Activated naive CD4-positive, alpha-beta T cell treated with anti-CD3 and anti-CD28 coated beads for 36 hours (primary cell): ENCODE data around the gene CCDC197. TPM values are rescaled to one million over a fixed set of nuclear protein-coding genes. Genes with fewer than 3 reads are reported as not detected.

Experiments used
- CTCF ChIA-PET: fragments of 350-600 bp; sonication (Branson Sonifier 250); formaldehyde crosslinking; loops from one replicate; lab custom pipeline; 2021; ENCODE audit warnings: antibody characterized with exemption; lab: Charles Lee
- DNase-seq: peaks from one replicate; pipeline ENCODE4 v3.0.0-alpha.2; 2020
- H3K27ac Mint-ChIP-seq: one replicate; pipeline ENCODE4 v1.8.0; 2021; ENCODE audit warnings: mild to moderate bottlenecking, mixed read lengths
- H3K27me3 Mint-ChIP-seq: one replicate; pipeline ENCODE4 v1.8.0; 2021; ENCODE audit warnings: low read depth, mixed read lengths
- H3K36me3 Mint-ChIP-seq: one replicate; pipeline ENCODE4 v1.8.0; 2021; ENCODE audit warnings: low read depth, mixed read lengths
- H3K4me1 Mint-ChIP-seq: one replicate; pipeline ENCODE4 v1.8.0; 2021; ENCODE audit warnings: low read depth, mixed read lengths
- H3K4me3 Mint-ChIP-seq: one replicate; pipeline ENCODE4 v1.8.0; 2021; ENCODE audit warnings: mild to moderate bottlenecking, moderate library complexity, mixed read lengths
- H3K9me3 Mint-ChIP-seq: one replicate; pipeline ENCODE4 v1.8.0; 2021; ENCODE audit warnings: mixed read lengths
- intact Hi-C: fragments of 100-400 bp; cut with micrococcal nuclease; formaldehyde crosslinking; loops from one replicate; pipeline ENCODE4 v1.15.1; 2023
- total RNA-seq, 2 experiments: library from RNA; stranded (reverse); gene quantifications; one replicate each; pipeline ENCODE4 v1.2.3, GENCODE V29; 2021

Gene CCDC197
- total RNA-seq, 2 experiments from 2014 or later: not detected

DNA sequence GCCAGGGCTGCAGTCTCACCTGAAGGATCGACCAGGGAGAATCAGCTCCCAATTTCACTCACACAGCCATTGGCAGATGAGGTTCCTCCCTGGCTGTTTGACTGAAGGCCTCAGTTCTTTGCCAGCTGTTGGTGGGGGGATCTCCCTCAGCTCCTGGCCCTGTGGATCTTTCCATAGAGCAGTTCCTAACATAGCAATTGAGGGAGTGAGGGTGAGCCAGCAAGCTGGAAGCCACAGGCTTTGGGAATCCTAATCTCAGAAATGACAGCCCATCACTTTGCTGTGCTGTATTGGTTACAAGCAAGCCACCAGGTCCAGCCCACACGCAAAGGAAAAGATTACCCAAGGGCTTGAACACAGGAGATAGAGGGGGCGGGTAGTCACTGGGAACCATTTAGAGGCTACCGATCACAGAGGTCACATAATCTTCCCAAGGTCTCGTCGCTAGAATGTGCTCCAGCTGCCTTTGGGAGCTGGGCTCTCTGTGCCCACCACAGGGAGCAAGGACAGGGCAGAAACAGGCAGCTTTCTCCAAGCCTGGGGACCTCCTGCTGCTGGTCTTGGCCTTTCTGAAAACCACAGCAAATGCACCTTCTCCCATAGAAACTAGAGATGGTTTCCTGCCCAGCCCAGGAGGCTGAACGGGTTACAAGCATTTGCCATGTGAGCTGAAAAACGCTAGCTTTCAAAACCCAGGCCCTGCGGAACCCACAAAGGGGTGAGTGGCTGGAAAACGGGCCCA, 24.5 kb downstream of the CCDC197 start:
- Mint-ChIP-seq H3K27me3 (no peaks in the 10 kb centered on the region), H3K4me3 (no peak overlapping the region), H3K27ac (no peak overlapping the region), H3K9me3 (no peaks in the 10 kb centered on the region), H3K36me3 (no peaks in the 10 kb centered on the region), H3K4me1 (peaks cover 18% of the 10 kb centered on the region)
- no peak for DNase-seq
- intact Hi-C loops: no loop called here
- CTCF ChIA-PET: interaction anchor here (0.7 to 1.9 kb wide), 10 partner anchors 15 to 115 kb away, joined by 3 to 9 read pairs (median 4); no protein-coding TSS in a partner anchor

DNA sequence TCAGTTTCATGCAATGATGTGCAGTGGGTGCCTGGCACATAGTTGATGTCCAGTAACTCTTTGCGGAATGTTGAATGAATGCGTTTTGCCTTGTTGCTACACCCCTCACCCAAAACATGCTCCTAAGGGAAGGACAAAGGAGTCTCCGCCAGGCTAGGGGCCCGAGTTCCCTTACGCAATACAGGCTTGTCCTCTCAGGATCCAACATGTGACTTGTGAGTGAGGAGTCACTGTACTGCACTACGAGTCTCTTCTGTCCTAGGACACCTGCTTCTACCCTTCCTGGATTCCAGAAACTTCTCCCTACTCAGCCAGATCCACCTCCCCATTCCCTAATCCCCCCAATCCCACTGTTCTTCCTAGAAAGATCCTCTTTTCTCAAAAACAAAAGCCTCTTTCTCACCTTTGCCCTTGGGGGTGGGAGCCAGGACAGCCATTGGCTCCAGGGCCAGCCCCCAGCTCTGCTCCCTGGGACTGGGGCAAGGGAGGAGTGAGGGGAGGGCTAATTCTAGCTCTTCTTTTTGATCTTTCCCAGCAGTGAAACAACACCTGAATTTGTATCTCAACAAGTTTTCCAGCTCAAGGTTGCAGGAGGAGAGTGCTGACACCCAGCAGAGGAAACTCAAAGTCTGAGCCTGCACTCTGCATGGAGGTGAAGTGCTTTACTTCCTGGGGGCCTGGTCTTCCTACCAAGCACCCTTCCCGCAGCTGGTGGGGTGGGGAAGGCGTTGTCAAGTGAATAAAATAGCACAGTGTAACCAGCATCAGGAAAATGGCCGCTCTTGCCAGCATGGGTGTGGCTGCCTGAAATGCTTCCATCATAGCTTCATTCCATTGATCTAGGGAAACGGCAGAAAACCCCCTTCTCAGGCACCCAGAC, 25.7 kb downstream of the CCDC197 start:
- CTCF ChIA-PET: interaction anchor here (0.7 to 1.9 kb wide), 5 partner anchors 13 to 114 kb away, joined by 3 to 9 read pairs (median 4); no protein-coding TSS in a partner anchor
- H3K4me1 Mint-ChIP-seq: peaks cover 23% of the 10 kb centered on the region
- H3K27ac Mint-ChIP-seq: no peak overlapping the region
- H3K4me3 Mint-ChIP-seq: no peak overlapping the region
- intact Hi-C loops: no loop called here
- no peaks in the 10 kb centered on the region for H3K36me3 Mint-ChIP-seq
- no peak for DNase-seq
- no peaks in the 10 kb centered on the region for H3K27me3 Mint-ChIP-seq
- no peaks in the 10 kb centered on the region for H3K9me3 Mint-ChIP-seq

DNA sequence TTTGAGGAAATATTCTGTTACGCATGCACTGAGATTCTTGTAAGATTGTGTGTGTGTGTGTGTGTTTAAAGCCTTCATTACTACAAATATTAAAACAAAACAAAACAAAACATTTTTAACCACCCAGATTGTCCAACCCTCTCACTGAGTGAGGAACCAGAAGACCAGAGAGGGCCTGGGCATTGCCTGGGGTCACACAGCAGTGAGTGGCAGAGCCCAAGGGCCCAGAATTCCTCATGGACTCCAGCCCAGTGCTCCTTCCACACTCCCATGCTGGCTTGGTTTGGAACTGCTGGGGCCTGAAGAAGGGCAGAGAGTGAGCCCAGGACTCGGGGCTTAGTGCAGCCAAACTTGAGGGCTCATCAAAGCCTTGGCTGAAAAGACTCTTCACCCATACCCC, 27.4 kb downstream of the CCDC197 start:
- no peak overlapping the region for H3K4me3 Mint-ChIP-seq
- no peaks in the 10 kb centered on the region for H3K9me3 Mint-ChIP-seq
- H3K4me1 Mint-ChIP-seq: peaks cover 34% of the 10 kb centered on the region
- H3K36me3 Mint-ChIP-seq: no peaks in the 10 kb centered on the region
- intact Hi-C loops: no loop called here
- no peak for DNase-seq
- CTCF ChIA-PET: interaction anchor here (0.8 to 1.3 kb wide), 4 partner anchors 16 to 112 kb away, joined by 3 to 4 read pairs (median 4); no protein-coding TSS in a partner anchor
- H3K27me3 Mint-ChIP-seq: no peaks in the 10 kb centered on the region
- no peak overlapping the region for H3K27ac Mint-ChIP-seq

DNA sequence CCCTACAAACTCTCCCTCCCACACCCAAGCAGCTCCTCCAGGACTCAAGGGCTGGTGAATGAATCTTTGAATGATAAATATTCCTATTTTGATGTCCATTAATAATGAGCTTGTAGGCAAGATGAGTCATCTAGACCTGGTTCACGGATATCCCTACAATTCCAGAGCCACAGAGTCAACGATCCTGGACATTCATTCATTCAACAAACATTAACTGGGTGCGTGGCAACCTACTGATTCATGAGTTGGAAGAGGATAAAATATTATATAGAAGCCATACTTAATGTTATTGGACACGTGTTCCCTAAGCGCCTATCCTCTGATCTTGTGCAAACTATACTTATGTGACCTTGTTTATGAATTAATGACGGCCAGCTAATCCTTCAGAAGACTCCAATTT, 28.6 kb downstream of the CCDC197 start:
- DNase-seq: no peak
- no peaks in the 10 kb centered on the region for H3K36me3 Mint-ChIP-seq
- peaks cover 34% of the 10 kb centered on the region for H3K4me1 Mint-ChIP-seq
- CTCF ChIA-PET: interaction anchor here (0.8 to 1.1 kb wide), 3 partner anchors 10 to 111 kb away, joined by 3 to 7 read pairs (median 3); no protein-coding TSS in a partner anchor
- no peak overlapping the region for H3K27ac Mint-ChIP-seq
- no peaks in the 10 kb centered on the region for H3K9me3 Mint-ChIP-seq
- peak overlapping the region; percentile 68 for H3K4me3 Mint-ChIP-seq
- H3K27me3 Mint-ChIP-seq: no peaks in the 10 kb centered on the region
- intact Hi-C loops: loop anchor here (1.0 to 2.0 kb wide), 4 partner anchors 49 to 149 kb away; partner anchors contain the start of genes ASB2, DDX24, IFI27L1 and IFI27L2

DNA sequence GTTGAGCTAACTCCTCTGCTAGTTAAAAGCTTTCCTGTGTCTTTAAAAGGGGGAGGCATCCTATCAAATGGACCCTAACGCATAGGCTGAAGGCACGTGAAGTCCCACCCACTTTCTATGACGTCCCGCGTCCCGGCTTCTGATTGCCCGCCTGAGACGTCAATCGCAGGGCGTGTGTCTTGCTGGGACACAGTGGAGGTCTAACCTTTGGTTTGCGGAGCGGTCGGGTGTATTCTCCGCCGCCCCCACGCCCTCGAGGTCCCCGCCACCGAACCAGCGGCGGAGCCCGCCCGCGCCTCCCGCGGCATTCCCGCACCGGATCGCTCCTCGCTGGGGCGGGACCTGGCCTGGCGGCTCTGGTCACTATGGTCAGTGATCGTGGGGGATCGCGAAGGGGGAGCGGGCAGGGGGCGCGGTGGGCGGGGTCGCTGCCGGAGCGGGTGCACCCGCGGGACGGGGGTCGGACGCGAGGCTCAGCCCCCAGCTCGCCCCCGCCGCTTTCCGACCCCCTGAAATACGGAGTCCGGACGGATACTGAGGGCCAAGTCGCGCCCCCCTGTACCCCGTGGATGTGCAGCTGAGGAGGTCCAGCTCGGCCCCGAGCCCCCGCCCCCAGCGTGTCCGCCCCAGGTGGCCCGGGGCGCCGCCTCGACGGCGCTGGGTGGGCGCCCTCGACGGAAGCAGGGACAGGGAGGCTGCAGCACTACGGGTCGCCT, 29.2 kb downstream of the CCDC197 start, which contains the start of gene OTUB2:
TSS of gene OTUB2 (plus strand) at position 168 of the 716 bp plus-strand sequence. CDS start at position 366, 198 bp downstream.
- CTCF ChIA-PET: interaction anchor here (1.0 to 1.9 kb wide), 3 partner anchors 10 to 110 kb away, joined by 3 to 9 read pairs (median 7); no protein-coding TSS in a partner anchor

DNA sequence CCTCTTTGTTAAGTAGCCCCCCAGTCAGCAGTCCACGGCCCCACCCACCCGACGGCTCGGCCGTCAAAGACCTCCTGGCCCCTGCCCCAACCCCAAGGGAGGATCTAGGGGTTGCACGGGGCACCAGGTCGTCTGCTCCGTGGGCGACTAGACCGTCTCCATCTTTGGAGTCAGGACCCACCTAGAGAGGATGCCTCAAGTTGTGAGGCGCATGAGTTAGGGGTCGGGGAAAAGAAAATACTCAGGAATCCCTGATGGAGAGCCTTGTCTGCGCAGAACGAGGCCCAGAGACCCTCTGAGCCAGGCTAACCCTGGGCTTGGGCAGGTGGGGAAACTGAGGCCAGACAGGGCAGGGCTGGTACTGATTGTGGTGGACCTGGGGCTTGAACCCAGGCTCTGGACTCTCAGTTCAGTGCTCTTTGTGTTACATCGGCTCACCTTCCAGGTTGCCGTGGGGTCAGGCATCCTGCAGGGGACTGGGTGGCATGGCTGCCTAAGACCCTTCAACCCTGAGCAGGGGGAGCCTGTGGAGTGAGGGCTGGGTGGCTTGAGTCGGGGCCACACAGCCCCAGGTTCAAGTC, 29.9 kb downstream of the CCDC197 start:
- Mint-ChIP-seq H3K27ac (no peak overlapping the region), H3K4me1 (peaks cover 28% of the 10 kb centered on the region), H3K9me3 (no peaks in the 10 kb centered on the region), H3K27me3 (no peaks in the 10 kb centered on the region), H3K36me3 (no peaks in the 10 kb centered on the region), H3K4me3 (peak overlapping the region; percentile 54)
- CTCF ChIA-PET: interaction anchor here (0.9 to 1.9 kb wide), 3 partner anchors 9 to 154 kb away, joined by 3 to 9 read pairs (median 4); no protein-coding TSS in a partner anchor
- no peak for DNase-seq
- intact Hi-C loops: loop anchor here (1.0 to 2.0 kb wide), 4 partner anchors 50 to 147 kb away; partner anchors contain the start of genes ASB2, DDX24, IFI27L1 and IFI27L2

More for the DNA sequence above, 29.2 kb downstream of the CCDC197 start, which contains the start of gene OTUB2:
- Mint-ChIP-seq H3K4me1 (peaks cover 34% of the 10 kb centered on the region), H3K27me3 (no peaks in the 10 kb centered on the region), H3K4me3 (peak within 1 kb of the TSS; percentile 68), H3K9me3 (no peaks in the 10 kb centered on the region), H3K27ac (no peak within 1 kb of the TSS), H3K36me3 (no peaks in the 10 kb centered on the region)
- intact Hi-C loops: loop anchor here (1.0 to 2.0 kb wide), 4 partner anchors 50 to 148 kb away; partner anchors contain the start of genes ASB2, DDX24, IFI27L1 and IFI27L2
- DNase-seq: peak; percentile 99

DNA sequence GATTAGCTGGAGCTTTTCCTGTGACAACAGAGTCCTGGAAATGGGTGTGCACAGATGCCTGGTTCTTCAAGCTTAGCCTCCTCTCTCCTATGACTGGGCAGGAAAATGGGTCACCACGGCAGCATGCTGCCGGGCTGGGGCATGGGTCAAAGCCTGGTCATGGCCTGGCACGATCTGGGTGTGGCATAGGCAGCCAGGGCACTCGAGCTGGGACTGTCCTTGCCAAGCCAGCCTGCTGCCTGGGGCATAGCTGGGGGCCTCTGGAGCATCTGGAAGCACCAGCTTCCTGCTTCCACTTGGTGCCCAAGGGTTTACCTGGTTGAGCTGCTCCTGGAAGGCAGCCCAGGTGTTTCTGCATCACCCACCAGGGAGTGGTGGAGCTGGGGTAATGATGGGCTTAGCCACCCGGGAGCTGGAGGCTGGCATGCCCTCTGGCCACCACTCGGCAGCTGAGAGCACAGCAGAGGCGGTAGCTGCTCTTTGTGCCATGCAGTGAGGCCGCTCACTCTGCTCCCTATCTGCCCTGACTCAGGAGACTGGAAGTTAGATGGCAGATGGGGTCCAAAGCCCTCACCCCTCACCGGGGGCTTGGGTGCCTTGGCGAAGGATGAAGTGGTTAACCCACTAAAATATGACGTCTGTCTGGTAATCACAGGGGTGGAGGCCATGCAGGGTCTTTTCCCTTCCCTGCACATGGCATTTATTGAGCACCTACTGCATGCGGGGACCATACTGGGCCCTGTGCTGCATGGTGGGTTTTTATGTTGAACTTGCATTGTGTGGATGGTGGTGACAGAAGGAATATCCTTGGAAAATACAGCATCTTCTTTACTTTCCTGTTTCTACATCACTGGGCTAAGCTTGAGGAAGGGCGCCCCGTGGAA, 30.7 kb downstream of the CCDC197 start:
- no peaks in the 10 kb centered on the region for H3K36me3 Mint-ChIP-seq
- intact Hi-C loops: loop anchor here (2.0 kb wide), 1 partner anchor 51 kb away; the partner anchor contains the start of gene ASB2
- no peak overlapping the region for H3K27ac Mint-ChIP-seq
- H3K4me1 Mint-ChIP-seq: peaks cover 21% of the 10 kb centered on the region
- H3K27me3 Mint-ChIP-seq: no peaks in the 10 kb centered on the region
- CTCF ChIA-PET: interaction anchor here (0.6 to 1.9 kb wide), 7 partner anchors 8 to 156 kb away, joined by 3 to 9 read pairs (median 5); no protein-coding TSS in a partner anchor
- H3K9me3 Mint-ChIP-seq: no peaks in the 10 kb centered on the region
- peak overlapping the region; percentile 33 for H3K4me3 Mint-ChIP-seq
- DNase-seq: no peak

DNA sequence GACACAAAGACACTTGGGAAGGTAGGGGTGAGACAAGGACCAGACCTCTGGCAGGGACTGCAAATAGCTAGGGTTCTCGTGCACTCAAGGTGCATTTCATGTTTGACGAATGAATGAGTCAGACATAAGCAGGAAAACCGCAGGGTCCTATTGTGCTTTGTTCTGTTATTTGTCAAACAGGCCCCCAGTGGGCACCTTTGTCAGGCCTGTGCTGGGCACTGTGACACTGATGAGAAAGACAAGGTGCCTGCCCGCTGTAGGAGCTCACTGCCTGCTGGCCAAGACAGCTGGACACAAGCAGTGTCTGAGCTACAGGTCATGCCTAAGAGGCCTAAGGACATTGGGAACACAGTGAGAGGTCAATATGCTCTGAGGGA, 31.3 kb downstream of the CCDC197 start:
- no peaks in the 10 kb centered on the region for H3K27me3 Mint-ChIP-seq
- H3K9me3 Mint-ChIP-seq: no peaks in the 10 kb centered on the region
- intact Hi-C loops: no loop called here
- peaks cover 21% of the 10 kb centered on the region for H3K4me1 Mint-ChIP-seq
- CTCF ChIA-PET: interaction anchor here (0.6 to 1.9 kb wide), 5 partner anchors 8 to 155 kb away, joined by 3 to 9 read pairs (median 5); no protein-coding TSS in a partner anchor
- H3K27ac Mint-ChIP-seq: no peak overlapping the region
- DNase-seq: peak; percentile 48
- no peaks in the 10 kb centered on the region for H3K36me3 Mint-ChIP-seq
- peak overlapping the region; percentile 28 for H3K4me3 Mint-ChIP-seq

DNA sequence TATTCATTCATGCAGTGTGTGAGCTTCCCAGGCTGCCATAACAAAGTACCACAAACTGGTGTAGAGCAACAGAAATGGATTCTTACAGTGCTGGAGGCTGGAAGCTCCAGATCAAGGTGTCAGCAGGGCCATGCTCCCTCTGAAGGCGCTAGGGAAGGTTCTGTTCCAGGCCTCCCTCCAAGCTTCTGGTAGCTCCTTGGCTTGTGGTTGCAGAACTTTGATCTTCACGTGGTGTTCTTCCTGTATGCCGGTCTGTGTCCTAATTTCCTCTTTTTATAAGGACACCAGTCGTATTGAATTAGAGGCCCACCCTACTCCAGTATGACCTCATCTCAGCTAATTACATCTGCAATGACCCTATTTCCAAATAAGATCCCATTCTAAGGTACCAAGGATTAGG, 32.2 kb downstream of the CCDC197 start:
- CTCF ChIA-PET: interaction anchor here (0.6 to 1.6 kb wide), 4 partner anchors 14 to 107 kb away, joined by 3 to 5 read pairs (median 4); no protein-coding TSS in a partner anchor
- peaks cover 21% of the 10 kb centered on the region for H3K4me1 Mint-ChIP-seq
- no peaks in the 10 kb centered on the region for H3K27me3 Mint-ChIP-seq
- intact Hi-C loops: no loop called here
- no peaks in the 10 kb centered on the region for H3K9me3 Mint-ChIP-seq
- H3K36me3 Mint-ChIP-seq: no peaks in the 10 kb centered on the region
- no peak overlapping the region for H3K27ac Mint-ChIP-seq
- DNase-seq: no peak
- no peak overlapping the region for H3K4me3 Mint-ChIP-seq

DNA sequence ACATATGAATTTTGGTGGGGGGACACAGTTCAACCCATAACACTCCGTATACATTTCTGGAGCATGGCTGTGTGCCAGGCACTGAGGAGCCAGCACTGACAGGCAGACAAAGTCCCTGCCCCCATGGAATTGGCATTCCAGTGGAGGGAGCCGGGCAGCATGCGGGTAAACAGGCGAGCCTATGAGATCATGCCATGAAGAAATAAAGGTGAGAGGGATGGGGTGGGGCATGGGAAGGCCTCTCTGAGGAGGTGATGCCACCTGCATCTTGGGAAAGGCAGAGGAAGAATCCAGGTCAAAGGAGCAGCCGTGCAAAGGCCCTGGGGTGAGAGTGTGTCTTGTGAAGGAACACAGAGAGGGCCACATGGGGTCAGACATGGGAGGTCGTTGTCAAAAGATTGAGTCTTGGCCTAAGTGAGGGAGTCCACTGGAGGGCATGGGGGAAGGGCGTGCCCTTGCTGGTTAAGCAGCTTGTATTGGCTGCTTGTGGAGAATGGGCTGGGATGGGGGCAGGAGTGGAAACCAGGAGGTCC, 32.6 kb downstream of the CCDC197 start:
- Mint-ChIP-seq H3K4me3 (no peak overlapping the region), H3K36me3 (no peaks in the 10 kb centered on the region), H3K4me1 (peaks cover 21% of the 10 kb centered on the region), H3K9me3 (no peaks in the 10 kb centered on the region), H3K27me3 (no peaks in the 10 kb centered on the region), H3K27ac (no peak overlapping the region)
- CTCF ChIA-PET: interaction anchor here (0.6 to 1.6 kb wide), 3 partner anchors 15 to 107 kb away, joined by 3 to 4 read pairs (median 4); no protein-coding TSS in a partner anchor
- intact Hi-C loops: no loop called here
- no peak for DNase-seq
